22Rv1 (cell line): Measurements from ENCODE around the gene IL1F10.

Source experiments
- H3K27ac ChIP-seq: fragments of 450-650 bp; 2 replicates; pipeline ENCODE4 v1.5.1; 2017
- ZFX ChIP-seq: fragments of 450-650 bp; IDR thresholded peaks from 2 replicates; pipeline ENCODE4 v1.6.1; 2017; ENCODE audit warnings: antibody characterized with exemption, borderline replicate concordance
- TF ChIP-seq, protein P1 (sequence below): fragments of 450-650 bp; IDR thresholded peaks from 2 replicates; pipeline ENCODE4 v1.5.1; 2017; ENCODE audit warnings: mild to moderate bottlenecking

Gene IL1F10

GRCh38 chr2:113067681-113068080 is at the start of gene IL1F10:
Gene IL1F10 (plus strand): TSS chr2:113067970. CDS start chr2:113072739, 4,769 bp downstream.
- no peak for TF ChIP-seq ZFX
- TF ChIP-seq, protein P1, sequence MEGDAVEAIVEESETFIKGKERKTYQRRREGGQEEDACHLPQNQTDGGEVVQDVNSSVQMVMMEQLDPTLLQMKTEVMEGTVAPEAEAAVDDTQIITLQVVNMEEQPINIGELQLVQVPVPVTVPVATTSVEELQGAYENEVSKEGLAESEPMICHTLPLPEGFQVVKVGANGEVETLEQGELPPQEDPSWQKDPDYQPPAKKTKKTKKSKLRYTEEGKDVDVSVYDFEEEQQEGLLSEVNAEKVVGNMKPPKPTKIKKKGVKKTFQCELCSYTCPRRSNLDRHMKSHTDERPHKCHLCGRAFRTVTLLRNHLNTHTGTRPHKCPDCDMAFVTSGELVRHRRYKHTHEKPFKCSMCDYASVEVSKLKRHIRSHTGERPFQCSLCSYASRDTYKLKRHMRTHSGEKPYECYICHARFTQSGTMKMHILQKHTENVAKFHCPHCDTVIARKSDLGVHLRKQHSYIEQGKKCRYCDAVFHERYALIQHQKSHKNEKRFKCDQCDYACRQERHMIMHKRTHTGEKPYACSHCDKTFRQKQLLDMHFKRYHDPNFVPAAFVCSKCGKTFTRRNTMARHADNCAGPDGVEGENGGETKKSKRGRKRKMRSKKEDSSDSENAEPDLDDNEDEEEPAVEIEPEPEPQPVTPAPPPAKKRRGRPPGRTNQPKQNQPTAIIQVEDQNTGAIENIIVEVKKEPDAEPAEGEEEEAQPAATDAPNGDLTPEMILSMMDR, result no peak

DNA sequence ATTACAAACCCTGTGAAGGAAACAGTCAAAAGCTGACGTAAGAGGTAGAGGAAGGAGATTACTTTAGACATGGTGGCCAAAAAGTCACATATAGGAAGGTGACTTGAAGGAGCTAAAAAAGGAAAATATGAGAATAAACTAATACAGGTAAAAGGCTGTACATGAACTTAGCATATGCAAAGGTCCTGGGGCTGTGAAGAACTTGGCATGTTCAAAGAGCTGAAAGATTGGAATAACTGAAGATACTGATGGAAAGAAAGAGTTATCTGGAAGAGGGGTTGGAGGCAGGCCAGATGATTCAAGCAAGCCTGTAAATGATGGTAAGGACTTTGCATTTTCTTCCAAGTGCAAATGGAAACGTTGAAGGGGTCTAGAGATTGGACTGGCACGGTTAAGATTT is 49.3 kb upstream of the IL1F10 start:
- TF ChIP-seq, protein P1, result no peak
- TF ChIP-seq ZFX, result no peak

More at GRCh38 chr2:113067681-113068080, at the start of gene IL1F10:
- peak within 1 kb of the TSS; percentile 51 for H3K27ac ChIP-seq

DNA sequence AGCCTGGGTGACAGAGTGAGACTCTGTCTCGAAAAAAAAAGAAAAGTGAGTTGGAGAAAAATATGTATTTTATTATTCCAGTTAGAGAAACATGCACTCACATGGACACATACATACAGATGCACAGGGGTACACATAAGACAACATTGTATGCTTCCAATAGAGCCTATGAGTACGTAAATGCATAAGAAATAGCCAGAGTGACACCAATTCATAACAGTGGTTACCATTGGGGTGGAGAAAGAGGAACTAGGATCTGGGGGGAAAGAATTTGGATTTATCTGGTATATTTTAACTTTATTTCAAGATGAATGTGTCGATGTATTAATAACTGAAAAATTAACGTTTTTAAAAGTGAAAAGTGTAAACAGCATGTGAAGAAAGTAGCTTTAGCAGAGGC is 46.5 kb upstream of the IL1F10 start:
- TF ChIP-seq, protein P1, result no peak
- no peak for TF ChIP-seq ZFX
- H3K27ac ChIP-seq, result no peak overlapping the region

More for the DNA sequence above, 49.3 kb upstream of the IL1F10 start:
- no peak overlapping the region for H3K27ac ChIP-seq

- no peak overlapping the region for H3K27ac ChIP-seq
- TF ChIP-seq, protein P1, result no peak
- TF ChIP-seq ZFX, result no peak
Measured at GRCh38 chr2:113024764-113025163, 43.0 kb upstream of the IL1F10 start.

DNA sequence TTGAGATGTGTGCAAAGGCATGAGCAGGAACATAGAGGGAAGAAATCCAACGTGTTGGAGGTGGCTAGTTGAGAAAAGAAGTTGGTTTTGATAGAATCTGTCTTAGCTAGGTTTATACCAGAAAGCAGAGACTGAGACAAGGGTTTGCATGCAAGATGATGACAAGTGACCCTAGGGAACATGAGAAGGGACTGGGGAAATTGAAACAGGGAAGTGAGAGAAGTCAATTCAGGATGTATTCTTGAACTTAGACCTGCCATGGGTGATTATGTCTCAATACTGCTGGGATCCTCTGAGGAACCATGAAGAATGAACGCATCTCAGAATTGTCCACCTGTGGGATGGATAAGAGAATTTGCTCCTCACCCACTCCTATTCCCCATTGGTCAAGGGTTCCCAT is 42.0 kb upstream of the IL1F10 start:
- TF ChIP-seq, protein P1, result no peak
- no peak for TF ChIP-seq ZFX
- H3K27ac ChIP-seq, result no peak overlapping the region

DNA sequence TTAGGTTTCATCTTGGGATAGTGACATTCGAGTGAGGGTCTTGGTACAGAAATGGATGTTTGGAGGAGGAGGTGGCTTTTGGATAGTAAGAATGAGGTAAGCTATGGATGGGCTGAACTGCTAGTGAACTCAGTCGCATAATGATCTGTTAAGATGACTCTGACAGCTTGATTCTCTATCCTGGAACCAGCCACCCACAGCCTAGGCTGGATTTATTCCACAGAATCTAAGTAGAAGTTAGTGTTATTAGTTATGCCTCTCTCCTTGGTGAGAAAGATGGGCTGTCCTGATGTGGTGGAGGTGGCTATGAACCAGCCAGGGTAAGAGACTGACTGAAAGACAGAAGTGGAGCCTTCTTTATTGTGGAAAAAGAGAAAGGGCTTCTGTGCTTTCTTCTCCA is 40.1 kb upstream of the IL1F10 start:
- TF ChIP-seq, protein P1, result no peak
- H3K27ac ChIP-seq, result no peak overlapping the region

GRCh38 chr2:113028112-113028511 is 39.7 kb upstream of the IL1F10 start:
- TF ChIP-seq, protein P1, result no peak
- no peak for TF ChIP-seq ZFX
- H3K27ac ChIP-seq, result no peak overlapping the region
